Astrocyte of the cerebellum (primary cell): ENCODE results near the gene SLC25A53.
"Not testable (repeated sequence)": the region's sequence is repeated elsewhere in the genome, so short reads cannot be mapped to it uniquely, and the experiment has no call there.

ENCODE experiments used
- DNase-seq: peaks from one replicate; pipeline ENCODE4 v3.0.0-alpha.2; 2011; ENCODE audit warnings: low read depth
- H3K4me3 ChIP-seq: 2 replicates; pipeline ENCODE4 v1.5.1; 2011; ENCODE audit warnings: mild to moderate bottlenecking, low read depth, low read length, moderate library complexity
- CTCF ChIP-seq: IDR thresholded peaks from 2 replicates; pipeline ENCODE4 v1.5.1; 2012; ENCODE audit warnings: low read length, low read depth, moderate library complexity, mild to moderate bottlenecking; ENCODE audit errors: missing control alignments
- in situ Hi-C: cut with HindIII; loops from 2 replicates; pipeline ENCODE4 v1.10.0; 2017; ENCODE audit warnings: low sequenced_read_pairs

Gene SLC25A53

GRCh38 chrX:104098919-104099318 lies 57.9 kb downstream of the SLC25A53 start:
- in situ Hi-C loops: no loop called here
- H3K4me3 ChIP-seq: no peak overlapping the region
- DNase-seq: no peak
- TF ChIP-seq CTCF: no peak

GRCh38 chrX:104098151-104098808 lies 58.5 kb downstream of the SLC25A53 start:
- peak; percentile 51 for TF ChIP-seq CTCF
- DNase-seq: peak; percentile 68
- no peak overlapping the region for H3K4me3 ChIP-seq
- in situ Hi-C loops: no loop called here

DNA sequence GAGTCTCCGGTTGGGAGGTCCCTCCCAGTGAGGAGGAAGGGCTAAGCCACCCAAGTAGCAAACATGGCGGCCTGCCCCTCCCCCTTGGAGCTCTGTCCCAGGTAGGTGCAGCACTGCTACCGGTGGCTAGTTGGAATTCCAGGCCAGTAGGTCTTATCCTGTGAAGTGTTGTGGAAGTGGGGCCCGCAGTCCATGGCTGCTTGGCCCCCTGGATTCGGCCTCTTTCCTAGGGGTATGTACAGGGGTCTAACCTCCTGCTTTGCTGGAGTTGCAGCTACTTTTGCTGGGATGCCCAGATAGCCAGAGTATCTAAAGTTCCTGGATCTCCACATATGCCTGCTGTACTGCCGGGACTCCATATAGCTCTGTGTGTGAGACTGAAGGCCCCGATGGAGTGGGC lies 70.9 kb downstream of the SLC25A53 start:
- no peak for TF ChIP-seq CTCF
- no peak for DNase-seq
- in situ Hi-C loops: no loop called here
- no peak overlapping the region for H3K4me3 ChIP-seq

DNA sequence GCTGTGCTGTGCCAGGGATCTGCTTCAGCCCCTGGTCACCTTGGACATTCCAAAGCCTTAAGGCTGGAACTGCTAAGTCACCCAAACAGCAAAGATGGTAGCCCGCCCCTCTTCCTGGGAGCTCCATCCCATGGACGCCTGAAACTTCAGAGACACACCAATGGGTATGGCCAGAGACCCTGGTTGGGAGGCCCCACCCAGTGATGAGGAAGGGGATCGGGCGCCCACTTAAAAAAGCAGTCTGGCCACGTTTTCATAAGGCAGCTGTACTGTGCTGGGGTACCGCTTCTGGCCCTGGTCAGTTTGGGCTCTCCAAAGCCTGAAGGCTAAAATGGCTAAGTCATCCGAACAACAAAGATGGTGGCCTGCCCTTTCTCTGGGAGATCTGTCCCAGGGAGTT lies 71.3 kb downstream of the SLC25A53 start:
- DNase-seq: no peak
- no peak for TF ChIP-seq CTCF
- H3K4me3 ChIP-seq: no peak overlapping the region
- in situ Hi-C loops: no loop called here

GRCh38 chrX:104084534-104085277 lies 72.1 kb downstream of the SLC25A53 start:
- in situ Hi-C loops: no loop called here
- DNase-seq: no peak
- no peak for TF ChIP-seq CTCF
- no peak overlapping the region for H3K4me3 ChIP-seq

- no peak for DNase-seq
- TF ChIP-seq CTCF: no peak
- in situ Hi-C loops: no loop called here
- H3K4me3 ChIP-seq: no peak overlapping the region
These were observed 72.7 kb downstream of the SLC25A53 start for GRCh38 chrX:104084063-104084462.

DNA sequence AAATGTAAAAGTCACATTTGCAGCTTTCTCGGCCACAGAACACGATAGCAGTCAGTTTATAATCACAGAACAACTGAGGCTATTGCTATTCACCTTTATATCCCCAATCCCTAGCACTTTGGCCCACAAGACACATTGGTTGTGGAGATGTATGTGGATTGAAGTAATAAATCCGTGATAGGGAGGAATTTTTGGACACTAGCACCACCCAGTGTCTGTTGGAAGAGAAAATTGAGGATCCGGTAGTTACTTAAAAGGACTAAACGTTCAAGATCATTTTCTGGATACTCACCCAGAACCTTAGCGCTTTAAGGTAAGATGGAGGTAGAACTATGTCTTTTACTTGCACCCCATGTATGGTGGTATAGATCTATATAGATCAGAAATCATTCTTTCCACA lies 79.0 kb downstream of the SLC25A53 start:
- in situ Hi-C loops, H3K4me3 ChIP-seq, DNase-seq: not testable (repeated sequence)

- in situ Hi-C loops, H3K4me3 ChIP-seq, DNase-seq: not testable (repeated sequence)
These were observed 80.9 kb downstream of the SLC25A53 start, which contains the start of gene TMSB15C for GRCh38 chrX:104075778-104076445. TMSB15C (minus strand) TSS chrX:104076236.

DNA sequence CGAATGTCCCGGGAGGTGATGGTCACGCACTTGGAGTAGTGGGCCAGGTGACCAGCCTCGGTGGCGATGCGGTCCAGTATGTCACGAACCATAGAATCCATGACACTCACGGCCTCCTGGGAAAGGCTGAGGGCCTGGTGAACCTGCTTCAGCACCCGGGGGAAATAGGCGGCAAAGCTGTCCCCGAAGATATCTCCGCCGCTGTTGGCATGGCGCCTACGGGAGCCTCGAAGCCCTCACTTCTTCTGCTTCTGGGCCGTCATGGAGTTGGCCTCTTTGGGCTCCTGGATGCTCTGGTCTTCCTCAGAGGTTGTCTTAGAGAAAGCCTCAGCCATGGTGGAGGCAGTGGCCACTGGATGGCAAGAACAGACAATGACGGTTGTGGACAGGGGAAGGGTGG lies 94.2 kb downstream of the SLC25A53 start:
- DNase-seq, H3K4me3 ChIP-seq, in situ Hi-C loops: not testable (repeated sequence)

GRCh38 chrX:104054956-104055355 lies 101.9 kb downstream of the SLC25A53 start:
- H3K4me3 ChIP-seq, in situ Hi-C loops, DNase-seq: not testable (repeated sequence)
